Measurements from ENCODE around the gene CLEC20A. TPM values are rescaled to one million over a fixed set of nuclear protein-coding genes. Genes with fewer than 3 reads are reported as not detected.

CLEC20A gene
- total RNA-seq, 1 experiment from 2014 or later: not detected

GRCh38 chr1:178540646-178541045 is 43.9 kb upstream of the CLEC20A start:
- Mint-ChIP-seq H3K36me3 (ENCODE audit: insufficient read depth, unreplicated experiment) (peaks cover 9% of the 10 kb centered on the region), H3K27ac (ENCODE audit: unreplicated experiment) (no peak overlapping the region), H3K4me3 (ENCODE audit: unreplicated experiment) (no peak overlapping the region), H3K27me3 (ENCODE audit: insufficient read depth, unreplicated experiment) (no peaks in the 10 kb centered on the region), H3K9me3 (ENCODE audit: unreplicated experiment) (no peaks in the 10 kb centered on the region), H3K4me1 (ENCODE audit: low read depth, unreplicated experiment) (peaks cover 23% of the 10 kb centered on the region)
- H3K27me3 ChIP-seq (replicated peaks; ENCODE audit: control insufficient read depth, insufficient read depth, low read length): no peaks in the 10 kb centered on the region
- CTCF ChIA-PET: interaction anchor here (1.3 kb wide), 1 partner anchor 462 kb away, joined by 5 read pairs; no protein-coding TSS in a partner anchor
- no peak for DNase-seq
- intact Hi-C loops (cut with micrococcal nuclease; ENCODE audit: unreplicated experiment): loop anchor here (5.0 to 10.0 kb wide), 3 partner anchors 72 to 347 kb away; no protein-coding TSS in a partner anchor
- BruUV-seq (replicated peaks): no TSS peak
- POLR2A ChIA-PET: no interaction called here
- no peak for TF ChIP-seq CTCF (IDR thresholded peaks at IDR 0.05; ENCODE audit: insufficient read depth in 1 of 2, low read depth in 1 of 2, low read length in 1 of 2, severe bottlenecking in 1 of 2, unreplicated experiment in 1 of 2)
- no peaks in the 10 kb centered on the region; the same call in 1 of the 2 replicates for H3K36me3 ChIP-seq (ENCODE audit: control insufficient read depth, insufficient read depth, low read length)
- H3K4me1 ChIP-seq: peaks cover 39% of the 10 kb centered on the region
- H3K4me3 ChIP-seq (ENCODE audit: low read depth, low read length): no peak overlapping the region
- H3K9me3 ChIP-seq: no peaks in the 10 kb centered on the region

GRCh38 chr1:178540204-178540603 is 43.4 kb upstream of the CLEC20A start:
- Histone ChIP-seq H3K4me1 (peaks cover 39% of the 10 kb centered on the region), H3K9me3 (no peaks in the 10 kb centered on the region), H3K27me3 (replicated peaks; ENCODE audit: control insufficient read depth, insufficient read depth, low read length) (no peaks in the 10 kb centered on the region), H3K36me3 (ENCODE audit: control insufficient read depth, insufficient read depth, low read length) (no peaks in the 10 kb centered on the region; the same call in 1 of the 2 replicates), H3K4me3 (ENCODE audit: low read depth, low read length) (no peak overlapping the region)
- Mint-ChIP-seq H3K36me3 (ENCODE audit: insufficient read depth, unreplicated experiment) (peaks cover 9% of the 10 kb centered on the region), H3K9me3 (ENCODE audit: unreplicated experiment) (no peaks in the 10 kb centered on the region), H3K27ac (ENCODE audit: unreplicated experiment) (no peak overlapping the region), H3K4me1 (ENCODE audit: low read depth, unreplicated experiment) (peaks cover 23% of the 10 kb centered on the region), H3K4me3 (ENCODE audit: unreplicated experiment) (no peak overlapping the region), H3K27me3 (ENCODE audit: insufficient read depth, unreplicated experiment) (no peaks in the 10 kb centered on the region)
- ChIA-PET CTCF (interaction anchor here (1.3 kb wide), 1 partner anchor 462 kb away, joined by 5 read pairs; no protein-coding TSS in a partner anchor), POLR2A (interaction anchor here (0.6 kb wide), 2 partner anchors 116 to 420 kb away, joined by 3 read pairs; no protein-coding TSS in a partner anchor)
- no TSS peak for BruUV-seq (replicated peaks)
- intact Hi-C loops (cut with micrococcal nuclease; ENCODE audit: unreplicated experiment): loop anchor here (5.0 to 10.0 kb wide), 3 partner anchors 72 to 347 kb away; no protein-coding TSS in a partner anchor
- no peak for DNase-seq
- no peak for TF ChIP-seq CTCF (IDR thresholded peaks at IDR 0.05; ENCODE audit: insufficient read depth in 1 of 2, low read depth in 1 of 2, low read length in 1 of 2, severe bottlenecking in 1 of 2, unreplicated experiment in 1 of 2)

GRCh38 chr1:178539291-178539690 is 42.5 kb upstream of the CLEC20A start:
- Mint-ChIP-seq H3K27ac (ENCODE audit: unreplicated experiment) (no peak overlapping the region), H3K36me3 (ENCODE audit: insufficient read depth, unreplicated experiment) (peaks cover 9% of the 10 kb centered on the region), H3K9me3 (ENCODE audit: unreplicated experiment) (no peaks in the 10 kb centered on the region), H3K27me3 (ENCODE audit: insufficient read depth, unreplicated experiment) (no peaks in the 10 kb centered on the region), H3K4me3 (ENCODE audit: unreplicated experiment) (no peak overlapping the region), H3K4me1 (ENCODE audit: low read depth, unreplicated experiment) (peaks cover 23% of the 10 kb centered on the region)
- BruUV-seq (replicated peaks): no TSS peak
- DNase-seq: no peak
- Histone ChIP-seq H3K9me3 (no peaks in the 10 kb centered on the region), H3K4me3 (ENCODE audit: low read depth, low read length) (no peak overlapping the region), H3K27me3 (replicated peaks; ENCODE audit: control insufficient read depth, insufficient read depth, low read length) (no peaks in the 10 kb centered on the region), H3K4me1 (peaks cover 39% of the 10 kb centered on the region), H3K36me3 (ENCODE audit: control insufficient read depth, insufficient read depth, low read length) (no peaks in the 10 kb centered on the region)
- POLR2A ChIA-PET: interaction anchor here (0.6 kb wide), 1 partner anchor 421 kb away, joined by 3 read pairs; no protein-coding TSS in a partner anchor
- CTCF ChIA-PET: no interaction called here
- intact Hi-C loops (cut with micrococcal nuclease; ENCODE audit: unreplicated experiment): no loop called here
- no peak for TF ChIP-seq CTCF (IDR thresholded peaks at IDR 0.05; ENCODE audit: insufficient read depth in 1 of 2, low read depth in 1 of 2, low read length in 1 of 2, severe bottlenecking in 1 of 2, unreplicated experiment in 1 of 2)

All from Caco-2 (cell line).